ENCODE data around the gene TAF12. TPM values are rescaled to one million over a fixed set of nuclear protein-coding genes. Genes with fewer than 3 reads are reported as not detected.
A peak's percentile ranks its signal among the peaks of the same experiment; 100 is the strongest.
"Not testable (repeated sequence)": the region's sequence is repeated elsewhere in the genome, so short reads cannot be mapped to it uniquely, and the experiment has no call there.

The TAF12 gene
- total RNA-seq, 1 donor from 2014 or later = 17.1 TPM

DNA sequence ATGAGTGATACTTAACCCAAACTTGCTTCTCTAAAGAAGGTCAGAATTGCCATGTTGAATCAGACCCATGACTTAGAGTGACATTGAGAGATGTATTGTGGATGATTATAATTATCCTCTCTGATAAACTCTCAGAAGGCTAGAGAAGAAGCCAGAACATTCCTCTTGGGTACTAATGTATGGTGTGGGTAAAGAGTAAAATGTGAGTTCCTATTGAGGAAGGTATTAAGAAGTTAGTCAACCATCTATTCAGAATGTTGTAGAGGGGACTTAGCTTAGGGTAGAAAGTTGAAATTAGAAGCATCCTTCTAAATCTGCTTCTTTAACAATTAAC is 33.0 kb upstream of the TAF12 start:
- intact Hi-C loops (cut with micrococcal nuclease) = no loop called here
- Mint-ChIP-seq H3K9me3 (no peaks in the 10 kb centered on the region), H3K4me3 (no peak overlapping the region), H3K36me3 (ENCODE audit: low read depth) (peaks cover 11% of the 10 kb centered on the region), H3K4me1 (peaks cover 4% of the 10 kb centered on the region), H3K27ac (no peak overlapping the region), H3K27me3 (no peaks in the 10 kb centered on the region)
- CTCF ChIA-PET = no interaction called here
- POLR2A ChIA-PET = interaction anchor here (0.7 kb wide), 1 partner anchor 27 kb away, joined by 3 read pairs; the partner anchor contains the start of gene RNU11
- TF ChIP-seq CTCF (IDR thresholded peaks at IDR 0.05) = no peak
- ATAC-seq (ENCODE audit: low read depth) = no peak
- no peak for DNase-seq

GRCh38 chr1:28672971-28673370 is 30.1 kb upstream of the TAF12 start:
- H3K9me3 Mint-ChIP-seq; intact Hi-C loops (cut with micrococcal nuclease); ATAC-seq (ENCODE audit: low read depth); H3K27me3 Mint-ChIP-seq; CTCF ChIA-PET; H3K4me3 Mint-ChIP-seq; H3K27ac Mint-ChIP-seq; DNase-seq: not testable (repeated sequence)
- POLR2A ChIA-PET = interaction anchor here (0.6 kb wide), 1 partner anchor 244 kb away, joined by 9 read pairs; no protein-coding TSS in a partner anchor
- Mint-ChIP-seq H3K36me3 (ENCODE audit: low read depth) (peaks cover 18% of the 10 kb centered on the region), H3K4me1 (peaks cover 17% of the 10 kb centered on the region)

DNA sequence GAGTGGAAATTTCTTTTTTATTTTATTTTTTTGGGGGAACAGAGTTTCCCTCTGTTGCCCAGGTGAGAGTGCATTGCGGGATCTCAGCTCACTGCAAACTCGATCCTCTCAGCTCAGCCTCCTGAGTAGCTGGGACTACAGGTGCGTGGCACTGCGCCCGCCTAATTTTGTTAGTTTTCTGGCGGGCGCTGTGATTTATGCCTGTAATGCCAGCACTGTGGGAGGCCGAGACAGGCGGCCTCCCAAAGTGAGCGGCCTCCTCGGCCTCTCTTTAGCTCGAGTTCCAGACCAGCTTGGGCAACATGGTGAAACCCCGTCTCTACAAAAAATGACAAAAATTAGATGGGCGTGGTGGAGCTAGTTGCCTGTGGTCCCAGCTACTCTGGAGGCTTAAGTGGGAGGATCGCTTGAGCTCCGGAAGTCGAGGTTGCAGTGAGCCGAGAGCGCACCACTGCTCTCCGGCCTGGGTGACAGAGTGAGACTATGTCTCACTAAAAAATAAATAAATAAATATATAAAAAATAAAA is 28.4 kb upstream of the TAF12 start:
- Mint-ChIP-seq H3K27me3 (no peaks in the 10 kb centered on the region), H3K27ac (no peak overlapping the region)
- CTCF ChIA-PET = no interaction called here

GRCh38 chr1:28668956-28669723 is 26.3 kb upstream of the TAF12 start:
- CTCF ChIA-PET = interaction anchor here (1.2 to 2.4 kb wide), 3 partner anchors 26 to 67 kb away, joined by 3 to 14 read pairs (median 12); partner anchors contain the start of genes TAF12 and YTHDF2
- peak; percentile 67 for DNase-seq
- Mint-ChIP-seq H3K4me1 (peaks cover 17% of the 10 kb centered on the region), H3K36me3 (ENCODE audit: low read depth) (peaks cover 8% of the 10 kb centered on the region), H3K9me3 (no peaks in the 10 kb centered on the region), H3K27ac (peak overlapping the region; percentile 96), H3K4me3 (peak overlapping the region; percentile 92), H3K27me3 (no peaks in the 10 kb centered on the region)
- POLR2A ChIA-PET = interaction anchor here (0.6 to 7.0 kb wide), 24 partner anchors 13 to 895 kb away, joined by 3 to 287 read pairs (median 5); partner anchors contain the start of genes MED18, PHACTR4, PTAFR and RCC1
- intact Hi-C loops (cut with micrococcal nuclease) = loop anchor here (1.0 to 5.0 kb wide), 7 partner anchors 21 to 422 kb away; partner anchors contain the start of genes RNU11, TAF12 and YTHDF2
- no peak for TF ChIP-seq CTCF (IDR thresholded peaks at IDR 0.05)
- peak; percentile 78 for ATAC-seq (ENCODE audit: low read depth)

More for the DNA sequence above, 28.4 kb upstream of the TAF12 start:
- Mint-ChIP-seq H3K9me3 (no peaks in the 10 kb centered on the region), H3K4me1 (peaks cover 17% of the 10 kb centered on the region), H3K36me3 (ENCODE audit: low read depth) (peaks cover 18% of the 10 kb centered on the region), H3K4me3 (no peak overlapping the region)
- DNase-seq (no peak), ATAC-seq (ENCODE audit: low read depth) (no peak)
- no peak for TF ChIP-seq CTCF (IDR thresholded peaks at IDR 0.05)
- intact Hi-C loops (cut with micrococcal nuclease) = no loop called here
- POLR2A ChIA-PET = interaction anchor here (0.5 to 7.0 kb wide), 3 partner anchors 23 to 203 kb away, joined by 3 to 287 read pairs (median 154); partner anchors contain the start of genes RNU11 and TAF12

- H3K9me3 Mint-ChIP-seq = no peaks in the 10 kb centered on the region
- ChIA-PET POLR2A (interaction anchor here (0.5 to 7.0 kb wide), 27 partner anchors 12 to 894 kb away, joined by 3 to 287 read pairs (median 6); partner anchors contain the start of genes MED18, PHACTR4, PTAFR and RCC1), CTCF (interaction anchor here (1.2 to 2.4 kb wide), 3 partner anchors 26 to 68 kb away, joined by 3 to 14 read pairs (median 12); partner anchors contain the start of genes TAF12 and YTHDF2)
- H3K27me3 Mint-ChIP-seq = no peaks in the 10 kb centered on the region
- H3K4me1 Mint-ChIP-seq = peaks cover 17% of the 10 kb centered on the region
- H3K4me3 Mint-ChIP-seq = peak within 1 kb of the TSS; percentile 92
- intact Hi-C loops (cut with micrococcal nuclease) = loop anchor here (1.0 to 5.0 kb wide), 3 partner anchors 20 to 421 kb away; partner anchors contain the start of gene RNU11
- H3K36me3 Mint-ChIP-seq (ENCODE audit: low read depth) = peaks cover 8% of the 10 kb centered on the region
- ATAC-seq (ENCODE audit: low read depth) (peak; percentile 65), DNase-seq (peak; percentile 73)
- H3K27ac Mint-ChIP-seq = peak within 1 kb of the TSS; percentile 97
- no peak for TF ChIP-seq CTCF (IDR thresholded peaks at IDR 0.05)
These were observed 25.5 kb upstream of the TAF12 start, which contains the start of gene GMEB1 for GRCh38 chr1:28668191-28668955. GMEB1 (plus strand) TSS chr1:28668784; CDS start chr1:28683613, 14,829 bp downstream.

All from activated B cell treated with CpG ODN at 0.5 μM for 24 hours (primary cell).